ENCODE measurements around the gene ZNF263. TPM values are rescaled to one million over a fixed set of nuclear protein-coding genes. Genes with fewer than 3 reads are reported as not detected.

Gene ZNF263
- total RNA-seq, 1 donor from 2014 or later: 29.4 TPM

- peak overlapping the region; percentile 96 for H3K4me3 Mint-ChIP-seq (ENCODE audit: low read depth)
- peaks cover 24% of the 10 kb centered on the region for H3K36me3 Mint-ChIP-seq (ENCODE audit: insufficient read depth)
- peaks cover 12% of the 10 kb centered on the region for H3K4me1 Mint-ChIP-seq (ENCODE audit: low read depth)
- DNase-seq (ENCODE audit: low spot score, unreplicated experiment): no peak
- no peak for TF ChIP-seq CTCF (IDR thresholded peaks at IDR 0.05; ENCODE audit: unreplicated experiment)
- peaks cover 21% of the 10 kb centered on the region for H3K27me3 Mint-ChIP-seq
- peak overlapping the region; percentile 99 for H3K27ac Mint-ChIP-seq
- H3K9me3 Mint-ChIP-seq (ENCODE audit: low read depth): peaks cover 3% of the 10 kb centered on the region
Measured at GRCh38 chr16:3281222-3281820, 2.0 kb upstream of the ZNF263 start.

- Mint-ChIP-seq H3K36me3 (ENCODE audit: insufficient read depth) (peaks cover 32% of the 10 kb centered on the region), H3K27ac (peak overlapping the region; percentile 99), H3K4me1 (ENCODE audit: low read depth) (peaks cover 12% of the 10 kb centered on the region), H3K27me3 (peaks cover 12% of the 10 kb centered on the region), H3K9me3 (ENCODE audit: low read depth) (peaks cover 6% of the 10 kb centered on the region), H3K4me3 (ENCODE audit: low read depth) (peak overlapping the region; percentile 96)
- DNase-seq (ENCODE audit: low spot score, unreplicated experiment): peak; percentile 43
- no peak for TF ChIP-seq CTCF (IDR thresholded peaks at IDR 0.05; ENCODE audit: unreplicated experiment)
Measured at GRCh38 chr16:3282103-3282729, 1.1 kb upstream of the ZNF263 start.

- Mint-ChIP-seq H3K27me3 (no peaks in the 10 kb centered on the region), H3K27ac (peak overlapping the region; percentile 99), H3K4me1 (ENCODE audit: low read depth) (peaks cover 12% of the 10 kb centered on the region), H3K36me3 (ENCODE audit: insufficient read depth) (peaks cover 47% of the 10 kb centered on the region), H3K9me3 (ENCODE audit: low read depth) (peaks cover 14% of the 10 kb centered on the region), H3K4me3 (ENCODE audit: low read depth) (peak overlapping the region; percentile 96)
- peak; percentile 9 for DNase-seq (ENCODE audit: low spot score, unreplicated experiment)
- TF ChIP-seq CTCF (IDR thresholded peaks at IDR 0.05; ENCODE audit: unreplicated experiment): no peak
Measured at GRCh38 chr16:3283543-3284447, 504 bp downstream of the ZNF263 start.

- Mint-ChIP-seq H3K27ac (no peak overlapping the region), H3K36me3 (ENCODE audit: insufficient read depth) (peaks cover 59% of the 10 kb centered on the region), H3K27me3 (no peaks in the 10 kb centered on the region), H3K9me3 (ENCODE audit: low read depth) (peaks cover 18% of the 10 kb centered on the region), H3K4me3 (ENCODE audit: low read depth) (peak overlapping the region; percentile 55), H3K4me1 (ENCODE audit: low read depth) (peaks cover 12% of the 10 kb centered on the region)
- TF ChIP-seq CTCF (IDR thresholded peaks at IDR 0.05; ENCODE audit: unreplicated experiment): no peak
- DNase-seq (ENCODE audit: low spot score, unreplicated experiment): no peak
Measured at GRCh38 chr16:3285131-3285530, 1.8 kb downstream of the ZNF263 start.

- Mint-ChIP-seq H3K9me3 (ENCODE audit: low read depth) (peaks cover 55% of the 10 kb centered on the region), H3K4me1 (ENCODE audit: low read depth) (peaks cover under 1% of the 10 kb centered on the region)
- TF ChIP-seq CTCF (IDR thresholded peaks at IDR 0.05; ENCODE audit: unreplicated experiment): no peak
Measured at GRCh38 chr16:3289998-3290673, 6.8 kb downstream of the ZNF263 start.

More at GRCh38 chr16:3289998-3290673, 6.8 kb downstream of the ZNF263 start:
- Mint-ChIP-seq H3K36me3 (ENCODE audit: insufficient read depth) (peaks cover 92% of the 10 kb centered on the region), H3K4me3 (ENCODE audit: low read depth) (no peak overlapping the region), H3K27me3 (no peaks in the 10 kb centered on the region), H3K27ac (peak overlapping the region; percentile 29)
- DNase-seq (ENCODE audit: low spot score, unreplicated experiment): no peak

All from progenitor cell of endocrine pancreas (in vitro differentiated cells).